ENCODE measurements around the gene TBC1D16. TPM values are rescaled to one million over a fixed set of nuclear protein-coding genes. Genes with fewer than 3 reads are reported as not detected.
"Not testable (repeated sequence)": the region's sequence is repeated elsewhere in the genome, so short reads cannot be mapped to it uniquely, and the experiment has no call there.

The TBC1D16 gene
- total RNA-seq, 4 donors from 2014 or later, result 9.1 to 28.0 (median 22.3) TPM

DNA sequence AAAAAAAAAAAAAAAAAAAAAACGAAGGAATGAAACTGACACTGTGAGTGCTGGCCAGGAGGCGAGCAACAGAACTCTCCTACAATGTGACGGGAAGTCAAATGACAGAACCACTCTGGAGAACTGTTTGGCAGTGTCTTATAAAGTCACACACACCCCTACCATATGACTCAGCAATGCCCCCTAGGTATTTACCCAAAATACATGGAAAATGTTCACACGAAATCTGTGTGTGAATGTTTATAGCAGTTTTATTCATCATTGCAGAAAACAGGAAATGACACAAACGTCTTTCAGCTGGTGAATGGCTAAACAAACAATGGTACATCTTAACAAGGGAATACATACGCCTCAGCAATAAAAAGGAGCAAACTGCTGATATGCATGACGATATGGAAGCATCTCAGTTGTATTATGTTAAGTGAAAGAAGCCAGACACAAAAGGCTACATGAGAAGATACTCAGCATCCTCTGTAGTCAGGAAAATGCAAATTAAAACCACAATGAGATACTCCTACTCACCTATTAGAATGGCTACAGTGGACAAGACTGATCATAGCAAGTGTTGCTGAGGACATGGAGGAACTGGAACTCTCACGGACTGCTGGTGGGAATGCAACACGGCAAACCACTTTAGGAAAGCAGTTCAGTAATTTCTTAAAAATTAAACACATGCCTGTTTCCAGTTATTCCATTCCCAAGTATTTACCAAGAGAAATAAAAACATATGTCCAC, 74.7 kb downstream of the TBC1D16 start:
- intact Hi-C loops (cut with DNase I; ENCODE audit: low total_unique reads), result loop anchor here (10.0 kb wide), 1 partner anchor 1224 kb away; no protein-coding TSS in a partner anchor
- TF ChIP-seq, protein P1, sequence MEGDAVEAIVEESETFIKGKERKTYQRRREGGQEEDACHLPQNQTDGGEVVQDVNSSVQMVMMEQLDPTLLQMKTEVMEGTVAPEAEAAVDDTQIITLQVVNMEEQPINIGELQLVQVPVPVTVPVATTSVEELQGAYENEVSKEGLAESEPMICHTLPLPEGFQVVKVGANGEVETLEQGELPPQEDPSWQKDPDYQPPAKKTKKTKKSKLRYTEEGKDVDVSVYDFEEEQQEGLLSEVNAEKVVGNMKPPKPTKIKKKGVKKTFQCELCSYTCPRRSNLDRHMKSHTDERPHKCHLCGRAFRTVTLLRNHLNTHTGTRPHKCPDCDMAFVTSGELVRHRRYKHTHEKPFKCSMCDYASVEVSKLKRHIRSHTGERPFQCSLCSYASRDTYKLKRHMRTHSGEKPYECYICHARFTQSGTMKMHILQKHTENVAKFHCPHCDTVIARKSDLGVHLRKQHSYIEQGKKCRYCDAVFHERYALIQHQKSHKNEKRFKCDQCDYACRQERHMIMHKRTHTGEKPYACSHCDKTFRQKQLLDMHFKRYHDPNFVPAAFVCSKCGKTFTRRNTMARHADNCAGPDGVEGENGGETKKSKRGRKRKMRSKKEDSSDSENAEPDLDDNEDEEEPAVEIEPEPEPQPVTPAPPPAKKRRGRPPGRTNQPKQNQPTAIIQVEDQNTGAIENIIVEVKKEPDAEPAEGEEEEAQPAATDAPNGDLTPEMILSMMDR (IDR thresholded peaks at IDR 0.05), result no peak
- TF ChIP-seq POLR2A (IDR thresholded peaks at IDR 0.05), result no peak
- H3K4me3 ChIP-seq (ENCODE audit: low read depth, poor library complexity, severe bottlenecking), result no peak overlapping the region
- DNase-seq (ENCODE audit: low spot score in 2 of 2), result no peak
- WGBS, 2 donors, result 68 to 70% methylated on average over 9 of the region's 9 CpGs

DNA sequence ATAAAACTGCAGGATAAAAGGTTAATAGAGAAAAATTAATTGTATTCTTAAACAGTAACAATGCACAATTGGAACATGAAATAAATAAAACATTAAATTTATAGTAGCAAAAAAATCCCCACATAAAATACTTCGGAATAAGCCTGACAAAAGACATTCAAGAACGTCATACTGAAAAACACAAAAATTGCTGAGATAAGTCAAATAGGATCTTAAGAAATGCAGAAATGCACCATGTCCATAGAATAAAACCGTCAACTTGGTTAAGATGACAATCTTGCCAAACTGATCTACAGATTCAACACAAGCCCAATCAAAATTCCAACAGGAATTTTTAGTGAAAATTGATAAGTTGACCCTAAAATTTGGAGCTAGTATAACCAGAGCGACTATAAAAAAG, 76.6 kb downstream of the TBC1D16 start:
- TF ChIP-seq POLR2A (IDR thresholded peaks at IDR 0.05), result no peak
- TF ChIP-seq, protein P1 (IDR thresholded peaks at IDR 0.05), result no peak
- 90 to 93% methylated on average over 4 of the region's 4 CpGs for WGBS, 2 donors
- intact Hi-C loops (cut with DNase I; ENCODE audit: low total_unique reads), result no loop called here
- no peak for DNase-seq (ENCODE audit: low spot score in 2 of 2)
- H3K4me3 ChIP-seq (ENCODE audit: low read depth, poor library complexity, severe bottlenecking), result no peak overlapping the region

DNA sequence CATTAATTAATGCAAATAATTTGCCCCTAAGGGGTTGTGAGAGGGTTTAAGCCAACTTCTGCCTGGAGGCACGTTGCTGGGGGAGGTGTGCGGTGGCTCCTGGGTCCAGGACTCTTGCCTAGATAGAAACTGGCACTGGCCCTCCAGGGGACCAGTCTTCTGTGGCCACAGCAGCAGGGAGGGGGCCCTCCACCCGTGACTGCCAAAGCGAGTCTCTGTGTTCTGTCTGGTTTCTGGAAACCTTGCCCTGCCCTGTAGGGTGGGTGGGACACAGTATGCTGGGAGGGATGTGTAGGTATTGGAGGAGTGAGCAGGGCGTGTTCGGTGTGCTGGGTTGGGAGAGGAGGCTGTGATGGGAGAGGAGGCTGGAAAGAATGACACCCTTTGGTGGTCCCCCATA, 78.8 kb downstream of the TBC1D16 start:
- peak in 1 of 2 donors; percentile 62 for DNase-seq (ENCODE audit: low spot score in 2 of 2)
- no peak overlapping the region for H3K4me3 ChIP-seq (ENCODE audit: low read depth, poor library complexity, severe bottlenecking)
- TF ChIP-seq, protein P1 (IDR thresholded peaks at IDR 0.05), result no peak
- no peak for TF ChIP-seq POLR2A (IDR thresholded peaks at IDR 0.05)
- intact Hi-C loops (cut with DNase I; ENCODE audit: low total_unique reads), result no loop called here
- 64 to 67% methylated on average over 6 of the region's 6 CpGs for WGBS, 2 donors

DNA sequence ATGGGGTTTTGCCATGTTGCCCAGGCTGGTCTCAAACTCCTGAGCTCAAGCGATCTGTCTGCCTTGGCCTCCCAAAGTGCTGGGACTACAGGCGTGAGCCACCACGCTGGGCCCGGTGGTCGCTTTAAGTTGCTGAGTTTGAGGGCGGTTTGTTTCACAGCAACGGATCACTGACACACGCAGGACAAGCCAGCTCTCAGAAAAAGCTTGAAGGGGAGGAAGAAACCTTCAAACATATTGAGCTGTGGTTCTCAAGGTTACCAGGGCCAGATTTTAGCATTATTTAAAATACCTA, 79.3 kb downstream of the TBC1D16 start:
- H3K4me3 ChIP-seq (ENCODE audit: low read depth, poor library complexity, severe bottlenecking); intact Hi-C loops (cut with DNase I; ENCODE audit: low total_unique reads): not testable (repeated sequence)
- 92 to 97% methylated on average over 8 of the region's 8 CpGs for WGBS, 2 donors
- peak in 1 of 2 donors; percentile 60 for DNase-seq (ENCODE audit: low spot score in 2 of 2)

DNA sequence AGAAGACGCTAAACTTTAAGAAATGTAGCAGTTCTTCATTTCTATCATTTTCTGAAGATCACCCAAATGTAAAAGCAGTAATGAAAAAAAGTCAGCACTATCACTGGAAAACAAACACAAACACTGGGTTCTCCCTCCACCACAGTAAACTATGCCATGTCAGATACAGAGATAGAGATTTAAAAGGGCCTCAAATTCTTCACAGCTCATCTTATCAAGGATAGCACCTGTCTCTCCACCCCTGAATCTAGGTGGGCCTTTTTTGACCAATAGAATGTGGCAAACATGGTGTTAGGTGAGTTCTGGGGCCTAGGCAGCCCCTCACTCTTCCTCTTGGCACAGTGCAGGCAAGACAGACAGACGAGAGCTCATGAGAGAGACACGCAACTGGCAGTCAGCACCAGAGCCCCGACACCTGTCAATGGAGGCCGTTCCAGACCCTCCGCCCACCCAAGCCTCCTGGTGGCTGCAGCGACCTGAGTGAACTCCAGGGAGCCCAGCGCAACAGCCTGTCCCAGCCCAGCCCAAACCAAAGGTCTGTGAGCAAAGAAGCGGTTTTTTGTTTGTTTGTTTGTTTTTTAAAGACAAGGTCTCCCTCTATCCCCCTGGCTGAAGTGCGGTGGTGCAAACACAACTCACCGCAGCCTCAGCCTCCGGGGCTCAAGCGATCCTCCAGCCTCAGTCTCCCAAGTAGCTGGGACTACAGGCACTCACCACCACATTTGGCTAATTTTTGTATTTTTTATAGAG, 79.8 kb downstream of the TBC1D16 start:
- TF ChIP-seq, protein P1 (IDR thresholded peaks at IDR 0.05), result no peak
- no peak for TF ChIP-seq POLR2A (IDR thresholded peaks at IDR 0.05)
- intact Hi-C loops (cut with DNase I; ENCODE audit: low total_unique reads), result no loop called here
- DNase-seq (ENCODE audit: low spot score in 2 of 2), result peak in 1 of 2 donors; percentile 81
- WGBS, 2 donors, result 95 to 96% methylated on average over 11 to 13 of the region's 13 CpGs
- no peak overlapping the region for H3K4me3 ChIP-seq (ENCODE audit: low read depth, poor library complexity, severe bottlenecking)

DNA sequence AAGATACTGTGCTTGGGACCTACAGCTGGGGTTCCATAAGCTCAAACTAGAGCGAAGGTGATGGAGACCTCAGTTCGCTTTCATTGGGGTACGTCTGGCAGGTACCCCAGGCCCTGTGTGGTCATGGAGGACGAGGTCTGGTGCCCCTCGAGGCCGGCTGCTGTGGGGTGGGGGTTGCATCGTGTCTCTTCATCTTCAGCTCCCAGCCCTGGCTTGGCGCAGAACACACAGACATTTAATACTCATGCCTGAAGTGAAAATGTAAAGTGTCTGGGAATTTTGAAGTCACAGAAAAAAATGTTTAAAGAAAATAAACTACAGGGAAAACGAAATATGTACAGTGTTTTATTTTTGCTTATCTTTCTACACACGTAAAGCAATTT, 80.5 kb downstream of the TBC1D16 start:
- intact Hi-C loops (cut with DNase I; ENCODE audit: low total_unique reads), result no loop called here
- no peak for TF ChIP-seq POLR2A (IDR thresholded peaks at IDR 0.05)
- TF ChIP-seq, protein P1 (IDR thresholded peaks at IDR 0.05), result no peak
- H3K4me3 ChIP-seq (ENCODE audit: low read depth, poor library complexity, severe bottlenecking), result no peak overlapping the region
- 87 to 94% methylated on average over 10 of the region's 10 CpGs for WGBS, 2 donors
- DNase-seq (ENCODE audit: low spot score in 2 of 2), result peak in 1 of 2 donors; percentile 54

All from lower leg skin (tissue), 4 donors.